ENCODE data around the gene SLC15A1.

GRCh38 chr13:98686270-98686669, 66.2 kb downstream of the SLC15A1 start:
- TF ChIP-seq CTCF (IDR thresholded peaks at IDR 0.05) = no peak
- TF ChIP-seq EP300 (IDR thresholded peaks at IDR 0.05; ENCODE audit: low read depth) = no peak

All from transverse colon (tissue), 3 donors.